HCT116 (cell line): Measurements from ENCODE around the gene GALNT2. TPM values are rescaled to one million over a fixed set of nuclear protein-coding genes. Genes with fewer than 3 reads are reported as not detected.

ENCODE experiments used
- ATAC-seq: fragments of 200-7000 bp; cut with Tn5 transposase; 2 replicates; pipeline ENCODE4 v1.9.1; 2020; ENCODE audit warnings: mild to moderate bottlenecking, moderate library complexity
- BruUV-seq: library from RNA; stranded (reverse); fragments of 400-500 nt; replicated peaks from 2 replicates; lab custom pipeline; 2021; lab: Mats Ljungman, UMichigan
- CTCF ChIA-PET: fragments of 300-600 bp; sonication (Branson Sonifier 250); formaldehyde crosslinking; loops from one replicate; lab custom pipeline; 2021; ENCODE audit warnings: antibody characterized with exemption; lab: Charles Lee
- POLR2A ChIA-PET: fragments of 300-600, 350-600 bp; sonication (Branson Sonifier 250); formaldehyde crosslinking; loops from one replicate; lab custom pipeline; 2021; ENCODE audit warnings: antibody characterized with exemption; lab: Charles Lee
- RAD21 ChIA-PET, 2 experiments: fragments of 300-600 bp; sonication (Branson Sonifier 250); formaldehyde crosslinking; loops; one replicate each; lab custom pipeline; 2023; ENCODE audit warnings: low total read pairs in 2 of 2; ENCODE audit not compliant: uncharacterized antibody in 2 of 2, unreplicated experiment in 2 of 2, low non-redundant PET in 1 of 2; lab: Charles Lee
- DNase-seq: peaks from one replicate; pipeline ENCODE4 v3.0.0-alpha.2; 2010; ENCODE audit warnings: low read depth, low spot score
- H2AFZ ChIP-seq: fragments of 200-600 bp; shearing (Covaris generic), sonication (generic); 2 replicates; pipeline ENCODE4 v1.6.1; 2017; ENCODE audit warnings: low read depth, mixed run types, mixed read lengths, antibody characterized with exemption, low read length; ENCODE audit not compliant: poor library complexity, severe bottlenecking
- H3K27ac ChIP-seq: 2 replicates; pipeline ENCODE4 v1.5.1; 2012; ENCODE audit warnings: low read depth, low read length
- H3K27me3 ChIP-seq: fragments of 200-600 bp; sonication (generic); 2 replicates; pipeline ENCODE4 v1.6.1; 2016; ENCODE audit warnings: mixed run types, low read length, mixed read lengths; ENCODE audit not compliant: insufficient read depth
- H3K36me3 ChIP-seq, 2 experiments: fragments of 200-500 bp in 1 of 2; fragments of 200-600 bp in 1 of 2; sonication (Bioruptor generic) in 1 of 2; sonication (generic) in 1 of 2; 2 replicates each; pipeline versions ENCODE4 v1.5.1 to v1.6.1; 2014 to 2016; ENCODE audit warnings: low read length in 2 of 2, inconsistent platforms in 1 of 2, mixed read lengths in 1 of 2, mixed run types in 1 of 2; ENCODE audit not compliant: insufficient read depth in 2 of 2, control insufficient read depth in 1 of 2
- H3K4me1 ChIP-seq, 2 experiments: fragments of 200-600 bp in 1 of 2; sonication (generic) in 1 of 2; 2 replicates each; pipeline versions ENCODE4 v1.5.1 to v1.6.1; 2012 to 2017; ENCODE audit warnings: low read length in 2 of 2, inconsistent platforms in 1 of 2, mild to moderate bottlenecking in 1 of 2, mixed read lengths in 1 of 2, mixed run types in 1 of 2, moderate library complexity in 1 of 2; ENCODE audit not compliant: insufficient read depth in 2 of 2, control insufficient read depth in 1 of 2
- H3K4me2 ChIP-seq: fragments of 200-600 bp; sonication (generic); 2 replicates; pipeline ENCODE4 v1.6.1; 2017; ENCODE audit warnings: mixed run types, low read length, mixed read lengths
- H3K4me3 ChIP-seq, 2 experiments: fragments of 200-600 bp in 1 of 2; sonication (generic) in 1 of 2; replicated peaks in 1 of 2; 2 replicates each; pipeline ENCODE4 v1.5.1; 2011 to 2016; ENCODE audit warnings: low read length in 2 of 2, control low read depth in 1 of 2, low read depth in 1 of 2, mild to moderate bottlenecking in 1 of 2, mixed read lengths in 1 of 2, mixed run types in 1 of 2
- H3K79me2 ChIP-seq: fragments of 200-600 bp; sonication (generic); 2 replicates; pipeline ENCODE4 v1.6.1; 2017; ENCODE audit warnings: mild to moderate bottlenecking, mixed run types, low read length, moderate library complexity, mixed read lengths; ENCODE audit not compliant: insufficient read depth
- H3K9ac ChIP-seq: fragments of 200-600 bp; sonication (generic); 2 replicates; pipeline ENCODE4 v1.6.1; 2016; ENCODE audit warnings: low read length, mixed read lengths
- H3K9me2 ChIP-seq: fragments of 200-600 bp; sonication (generic), shearing (Covaris generic); 2 replicates; pipeline ENCODE4 v1.6.1; 2017; ENCODE audit warnings: mixed run types, mild to moderate bottlenecking, moderate library complexity; ENCODE audit not compliant: insufficient read depth
- H3K9me3 ChIP-seq, 2 experiments: fragments of 200-500 bp in 1 of 2; fragments of 200-600 bp in 1 of 2; sonication (Bioruptor generic) in 1 of 2; sonication (generic) in 1 of 2; 2 replicates each; pipeline ENCODE4 v1.6.1; 2014 to 2017; ENCODE audit warnings: low read length in 2 of 2, mixed read lengths in 2 of 2, inconsistent platforms in 1 of 2, low read depth in 1 of 2, mild to moderate bottlenecking in 1 of 2, mixed run types in 1 of 2, moderate library complexity in 1 of 2; ENCODE audit not compliant: control insufficient read depth in 1 of 2, insufficient read depth in 1 of 2
- H4K20me1 ChIP-seq: fragments of 200-600 bp; sonication (generic), shearing (Covaris generic); 2 replicates; pipeline ENCODE4 v1.6.1; 2017; ENCODE audit warnings: mixed run types, mild to moderate bottlenecking, moderate library complexity; ENCODE audit not compliant: insufficient read depth
- CBX3 ChIP-seq: IDR thresholded peaks from 2 replicates; pipeline ENCODE4 v1.6.1; 2012; ENCODE audit warnings: low read depth
- CEBPB ChIP-seq: IDR thresholded peaks from 2 replicates; pipeline ENCODE4 v1.6.1; 2012; ENCODE audit warnings: low read depth
- ELF1 ChIP-seq: IDR thresholded peaks from 2 replicates; pipeline ENCODE4 v1.6.1; 2012; ENCODE audit warnings: low read depth, borderline replicate concordance
- JUND ChIP-seq: IDR thresholded peaks from 2 replicates; pipeline ENCODE4 v1.6.1; 2012
- POLR2AphosphoS5 ChIP-seq: IDR thresholded peaks from 2 replicates; pipeline ENCODE4 v1.6.1; 2011; ENCODE audit warnings: mild to moderate bottlenecking, low read depth, low read length, moderate library complexity
- RAD21 ChIP-seq: IDR thresholded peaks from 2 replicates; pipeline ENCODE4 v1.6.1; 2012; ENCODE audit warnings: low read depth, mild to moderate bottlenecking
- REST ChIP-seq: IDR thresholded peaks from 2 replicates; pipeline ENCODE4 v1.6.1; 2012; ENCODE audit warnings: low read depth
- SRF ChIP-seq: IDR thresholded peaks from 2 replicates; pipeline ENCODE4 v1.6.1; 2012; ENCODE audit warnings: low read depth
- intact Hi-C: fragments of 100-400 bp; cut with micrococcal nuclease; formaldehyde crosslinking; loops from 2 replicates; pipeline ENCODE4 v1.10.0; 2022
- total RNA-seq: library from RNA; stranded (reverse); gene quantifications from one replicate; pipeline ENCODE4 v1.2.1, GENCODE V29; 2021; ENCODE audit not compliant: unreplicated experiment

Gene GALNT2
- total RNA-seq, 1 experiment from 2014 or later = 40.8 TPM

DNA sequence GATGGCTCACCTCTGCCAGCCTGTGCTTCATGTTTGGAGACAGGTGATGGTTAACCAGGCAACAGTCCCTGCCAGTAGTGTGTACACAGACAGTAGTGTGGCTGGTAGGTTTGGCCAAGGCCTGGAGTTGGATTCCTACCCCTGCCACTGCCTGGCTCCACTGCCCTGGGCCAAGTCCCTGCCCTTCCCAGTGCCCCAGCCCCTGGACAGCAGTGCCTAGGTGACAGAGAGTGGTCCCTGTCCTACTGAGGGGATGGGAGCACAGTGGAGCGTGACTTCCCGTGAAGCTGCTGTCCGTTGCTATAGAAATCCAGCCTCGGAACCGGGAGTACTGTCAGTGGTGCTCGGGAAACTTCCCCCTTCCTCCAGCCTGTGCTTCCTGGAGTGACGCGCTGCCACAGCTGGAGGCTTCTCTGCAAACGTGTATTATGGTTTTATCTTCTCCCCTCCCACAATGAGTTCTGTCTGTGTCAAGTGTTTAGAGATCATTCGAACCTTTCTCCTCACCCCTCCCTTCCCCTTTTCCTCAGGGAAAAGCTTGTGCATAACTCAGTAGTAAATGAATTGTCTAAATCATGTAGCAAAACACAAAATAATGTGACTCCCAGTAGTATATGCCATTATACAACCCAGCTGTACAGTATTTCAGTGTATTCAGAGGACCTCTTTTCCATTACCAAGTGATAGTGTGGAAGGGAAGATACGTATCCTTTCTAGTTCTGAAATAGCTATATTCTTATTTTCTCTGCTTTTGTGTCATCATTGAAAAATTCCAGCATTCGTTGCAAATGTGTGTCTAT, 73.4 kb downstream of the GALNT2 start:
- Histone ChIP-seq H4K20me1 (no peaks in the 10 kb centered on the region), H2AFZ (no peak overlapping the region), H3K27ac (no peak overlapping the region), H3K4me1 (no peaks in the 10 kb centered on the region), H3K9me2 (no peaks in the 10 kb centered on the region), H3K36me3 (no peaks in the 10 kb centered on the region), H3K27me3 (no peaks in the 10 kb centered on the region), H3K9ac (no peak overlapping the region), H3K4me2 (no peak overlapping the region), H3K9me3 (no peaks in the 10 kb centered on the region), H3K79me2 (peaks cover 5% of the 10 kb centered on the region; the same call in 1 of the 2 replicates), H3K4me3 (no peak overlapping the region)
- TF ChIP-seq CBX3 (no peak), SRF (no peak), RAD21 (no peak), REST (no peak), POLR2AphosphoS5 (no peak), CEBPB (no peak), JUND (no peak), ELF1 (no peak)
- ChIA-PET CTCF (no interaction called here), RAD21 (no interaction called here), POLR2A (no interaction called here)
- intact Hi-C loops = no loop called here
- DNase-seq = no peak
- no peak for ATAC-seq
- BruUV-seq = no TSS peak
